Activated naive CD8-positive, alpha-beta T cell treated with anti-CD3 and anti-CD28 coated beads, Interleukin-2, amount 50 U/mL, for 16 hours (primary cell): ENCODE results near the gene HBG1.
"Not testable (repeated sequence)": the region's sequence is repeated elsewhere in the genome, so short reads cannot be mapped to it uniquely, and the experiment has no call there.

Experiments used
- DNase-seq: peaks from one replicate; pipeline ENCODE4 v3.0.0-alpha.2; 2020; ENCODE audit warnings: low read depth, low spot score

The HBG1 gene

DNA sequence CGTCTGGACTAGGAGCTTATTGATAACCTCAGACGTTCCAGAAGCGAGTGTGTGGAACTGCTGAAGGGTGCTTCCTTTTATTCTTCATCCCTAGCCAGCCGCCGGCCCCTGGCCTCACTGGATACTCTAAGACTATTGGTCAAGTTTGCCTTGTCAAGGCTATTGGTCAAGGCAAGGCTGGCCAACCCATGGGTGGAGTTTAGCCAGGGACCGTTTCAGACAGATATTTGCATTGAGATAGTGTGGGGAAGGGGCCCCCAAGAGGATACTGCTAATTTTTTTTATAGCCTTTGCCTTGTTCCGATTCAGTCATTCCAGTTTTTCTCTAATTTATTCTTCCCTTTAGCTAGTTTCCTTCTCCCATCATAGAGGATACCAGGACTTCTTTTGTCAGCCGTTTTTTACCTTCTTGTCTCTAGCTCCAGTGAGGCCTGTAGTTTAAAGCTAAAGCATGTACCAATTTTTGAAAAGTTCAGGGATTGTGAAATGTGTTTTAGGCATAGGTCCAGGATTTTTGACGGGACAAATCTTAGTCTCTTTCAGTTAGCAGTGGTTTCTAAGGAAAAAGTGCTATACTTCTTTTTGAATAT lies at the start of gene HBG1:
Gene HBG1, minus strand, starts transcription at position 51 of the 590 bp plus-strand sequence. CDS start 53 bp downstream, outside the sequence.
- DNase-seq = not testable (repeated sequence)

- no peak for DNase-seq
Measured at GRCh38 chr11:5298451-5298850, 48.8 kb upstream of the HBG1 start.

DNA sequence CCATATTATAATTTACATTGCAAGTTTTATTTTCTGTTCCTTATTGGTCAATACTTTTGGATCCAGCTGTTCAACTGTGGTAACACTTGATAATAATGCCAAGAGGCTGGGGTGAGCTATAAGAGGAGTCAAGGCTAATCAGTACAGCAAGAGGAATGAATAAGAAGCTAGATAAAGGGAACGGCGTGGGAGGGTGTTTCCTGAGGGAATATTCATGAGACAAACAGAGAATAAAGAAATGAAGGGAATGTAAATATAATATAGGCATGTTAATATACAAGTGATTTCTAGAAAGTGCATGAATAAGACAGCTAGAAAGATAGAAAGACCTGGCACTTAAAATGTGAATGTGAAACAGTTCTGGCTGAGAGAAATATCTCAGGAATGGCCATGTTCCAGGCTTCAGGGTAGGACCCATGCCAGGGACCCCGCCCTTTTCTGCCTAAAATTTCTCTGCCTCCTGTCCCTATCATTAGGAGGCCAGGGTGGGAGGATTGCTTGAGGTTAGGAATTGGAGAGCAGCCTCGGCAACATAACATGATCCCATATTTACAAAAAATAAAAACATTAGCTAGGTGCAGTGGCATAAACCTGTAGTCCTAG lies 48.2 kb upstream of the HBG1 start:
- DNase-seq = no peak

GRCh38 chr11:5294342-5294995 lies 44.8 kb upstream of the HBG1 start:
- DNase-seq = not testable (repeated sequence)

GRCh38 chr11:5293028-5293427 lies 43.4 kb upstream of the HBG1 start:
- DNase-seq = no peak

GRCh38 chr11:5291207-5291838 lies 41.7 kb upstream of the HBG1 start:
- no peak for DNase-seq

DNA sequence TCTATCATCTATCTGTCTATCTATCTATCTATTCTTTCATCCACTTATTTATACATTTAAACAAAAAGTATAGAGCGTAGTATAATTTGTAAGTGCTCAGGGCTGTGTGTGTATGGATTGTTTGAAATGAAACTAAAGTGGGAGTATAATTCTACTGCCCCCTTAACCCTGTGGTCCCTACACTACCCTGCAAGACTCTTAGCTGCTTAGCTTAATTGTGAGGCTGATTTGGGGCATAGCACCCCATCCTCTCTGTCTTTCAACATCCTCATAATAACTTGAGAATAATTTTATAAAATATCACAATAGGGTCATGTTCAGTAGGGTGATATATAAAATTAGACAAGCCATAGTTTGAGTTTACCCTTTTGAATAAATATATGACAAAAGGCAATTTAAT lies 40.4 kb upstream of the HBG1 start:
- no peak for DNase-seq

- no peak for DNase-seq
Measured at GRCh38 chr11:5289696-5290095, 40.0 kb upstream of the HBG1 start.

GRCh38 chr11:5288906-5289550 lies 39.4 kb upstream of the HBG1 start:
- DNase-seq = no peak

DNA sequence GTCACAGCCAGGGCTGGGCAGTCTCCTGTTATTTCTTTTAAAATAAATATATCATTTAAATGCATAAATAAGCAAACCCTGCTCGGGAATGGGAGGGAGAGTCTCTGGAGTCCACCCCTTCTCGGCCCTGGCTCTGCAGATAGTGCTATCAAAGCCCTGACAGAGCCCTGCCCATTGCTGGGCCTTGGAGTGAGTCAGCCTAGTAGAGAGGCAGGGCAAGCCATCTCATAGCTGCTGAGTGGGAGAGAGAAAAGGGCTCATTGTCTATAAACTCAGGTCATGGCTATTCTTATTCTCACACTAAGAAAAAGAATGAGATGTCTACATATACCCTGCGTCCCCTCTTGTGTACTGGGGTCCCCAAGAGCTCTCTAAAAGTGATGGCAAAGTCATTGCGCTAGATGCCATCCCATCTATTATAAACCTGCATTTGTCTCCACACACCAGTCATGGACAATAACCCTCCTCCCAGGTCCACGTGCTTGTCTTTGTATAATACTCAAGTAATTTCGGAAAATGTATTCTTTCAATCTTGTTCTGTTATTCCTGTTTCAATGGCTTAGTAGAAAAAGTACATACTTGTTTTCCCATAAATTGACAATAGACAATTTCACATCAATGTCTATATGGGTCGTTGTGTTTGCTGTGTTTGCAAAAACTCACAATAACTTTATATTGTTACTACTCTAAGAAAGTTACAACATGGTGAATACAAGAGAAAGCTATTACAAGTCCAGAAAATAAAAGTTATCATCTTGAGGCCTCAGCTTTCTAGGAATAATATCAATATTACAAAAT lies 38.6 kb upstream of the HBG1 start:
- DNase-seq = no peak

DNA sequence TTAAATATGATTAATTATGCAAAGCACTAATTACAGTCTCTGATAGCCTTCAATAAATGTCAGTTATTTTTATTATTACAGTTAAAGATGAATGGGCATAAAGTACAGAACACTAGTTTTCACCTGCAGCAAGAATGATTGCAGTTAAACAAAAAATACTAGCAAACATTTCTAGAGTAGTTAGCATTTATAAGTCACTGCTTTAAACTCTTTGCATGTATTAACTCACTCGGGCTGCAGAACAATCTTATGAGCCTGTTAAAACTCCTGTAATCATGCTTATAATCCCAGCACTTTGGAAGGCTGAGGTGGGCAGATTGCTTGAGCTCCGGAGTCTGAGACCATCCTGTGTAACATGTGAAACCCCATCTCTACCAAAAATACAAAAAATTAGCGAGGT lies 37.2 kb upstream of the HBG1 start:
- no peak for DNase-seq

DNA sequence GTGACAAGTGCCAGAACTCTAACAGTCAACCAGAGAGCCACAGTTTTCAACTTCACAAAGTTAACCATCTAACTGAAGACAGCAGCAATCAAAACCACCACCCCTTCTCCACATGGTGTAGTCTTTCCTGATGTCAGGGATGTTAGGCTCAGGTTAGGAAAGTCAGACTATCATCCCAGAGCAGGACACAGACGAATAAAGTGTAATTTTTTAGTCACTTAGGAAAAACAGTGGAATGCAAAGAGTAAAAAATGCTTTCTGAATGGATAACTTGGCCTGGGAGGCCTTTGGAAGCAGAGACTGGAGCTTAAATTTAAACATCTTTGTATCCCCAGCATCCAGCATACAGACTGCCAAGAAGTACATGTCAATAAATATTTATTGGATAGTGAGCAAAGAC lies 36.7 kb upstream of the HBG1 start:
- DNase-seq = no peak

DNA sequence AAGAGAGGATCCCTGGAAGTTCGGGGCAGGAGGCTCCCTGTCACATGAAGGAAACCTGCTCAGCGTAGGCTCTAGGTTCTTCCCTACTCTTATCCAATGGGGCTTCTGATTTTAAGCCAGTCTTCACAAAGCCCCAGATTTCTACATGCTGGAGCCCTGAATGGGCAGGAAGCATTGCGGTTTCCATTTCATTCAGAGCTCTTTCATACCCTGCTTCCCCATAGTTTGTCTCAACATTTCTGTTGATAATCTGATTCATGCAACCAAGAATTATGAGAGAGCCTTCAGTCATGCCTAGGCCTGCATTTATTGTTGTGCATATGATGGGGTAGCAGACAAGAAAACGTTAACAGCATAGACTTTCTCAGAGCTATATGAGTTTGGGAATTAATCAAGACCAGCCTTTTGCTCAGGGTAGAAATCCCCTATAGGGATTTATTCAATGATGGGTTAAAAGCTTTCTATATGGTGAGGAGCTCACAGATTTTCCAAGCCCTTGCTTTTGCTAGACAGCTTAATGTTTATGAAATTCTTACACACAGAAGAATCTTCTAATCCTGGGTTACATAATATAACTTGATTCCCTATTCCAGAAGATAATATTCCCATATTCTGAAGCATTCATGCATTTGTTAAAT lies 36.2 kb upstream of the HBG1 start:
- no peak for DNase-seq

DNA sequence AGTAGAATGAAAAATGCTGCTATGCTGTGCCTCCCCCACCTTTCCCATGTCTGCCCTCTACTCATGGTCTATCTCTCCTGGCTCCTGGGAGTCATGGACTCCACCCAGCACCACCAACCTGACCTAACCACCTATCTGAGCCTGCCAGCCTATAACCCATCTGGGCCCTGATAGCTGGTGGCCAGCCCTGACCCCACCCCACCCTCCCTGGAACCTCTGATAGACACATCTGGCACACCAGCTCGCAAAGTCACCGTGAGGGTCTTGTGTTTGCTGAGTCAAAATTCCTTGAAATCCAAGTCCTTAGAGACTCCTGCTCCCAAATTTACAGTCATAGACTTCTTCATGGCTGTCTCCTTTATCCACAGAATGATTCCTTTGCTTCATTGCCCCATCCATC lies 35.0 kb upstream of the HBG1 start:
- DNase-seq = no peak

GRCh38 chr11:5283882-5284281 lies 34.2 kb upstream of the HBG1 start:
- DNase-seq = no peak

GRCh38 chr11:5283086-5283485 lies 33.4 kb upstream of the HBG1 start:
- no peak for DNase-seq

DNA sequence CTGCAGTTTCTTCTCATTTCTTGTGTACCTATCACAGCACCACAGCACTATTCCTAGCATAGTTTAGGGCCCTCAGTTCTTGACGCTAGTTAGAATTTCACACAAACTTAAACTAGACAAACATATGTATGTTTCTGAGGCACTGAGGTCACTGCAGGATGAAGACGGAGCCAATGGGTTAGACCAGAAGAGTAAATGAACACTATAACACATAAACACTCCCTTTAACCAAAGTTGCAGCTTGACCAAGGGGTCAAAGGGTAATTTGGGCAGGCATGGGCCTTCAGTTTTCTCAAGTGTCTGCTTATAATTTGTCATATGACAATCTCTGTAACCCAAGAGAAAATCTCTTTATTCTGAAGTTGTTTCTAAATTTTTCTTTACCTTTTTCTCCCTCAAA lies 33.0 kb upstream of the HBG1 start:
- DNase-seq = no peak

GRCh38 chr11:5281596-5281995 lies 31.9 kb upstream of the HBG1 start:
- DNase-seq = no peak

DNA sequence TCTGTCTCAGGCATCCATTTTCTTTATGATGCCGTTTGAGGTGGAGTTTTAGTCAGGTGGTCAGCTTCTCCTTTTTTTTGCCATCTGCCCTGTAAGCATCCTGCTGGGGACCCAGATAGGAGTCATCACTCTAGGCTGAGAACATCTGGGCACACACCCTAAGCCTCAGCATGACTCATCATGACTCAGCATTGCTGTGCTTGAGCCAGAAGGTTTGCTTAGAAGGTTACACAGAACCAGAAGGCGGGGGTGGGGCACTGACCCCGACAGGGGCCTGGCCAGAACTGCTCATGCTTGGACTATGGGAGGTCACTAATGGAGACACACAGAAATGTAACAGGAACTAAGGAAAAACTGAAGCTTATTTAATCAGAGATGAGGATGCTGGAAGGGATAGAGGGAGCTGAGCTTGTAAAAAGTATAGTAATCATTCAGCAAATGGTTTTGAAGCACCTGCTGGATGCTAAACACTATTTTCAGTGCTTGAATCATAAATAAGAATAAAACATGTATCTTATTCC lies 31.0 kb upstream of the HBG1 start:
- DNase-seq = no peak

DNA sequence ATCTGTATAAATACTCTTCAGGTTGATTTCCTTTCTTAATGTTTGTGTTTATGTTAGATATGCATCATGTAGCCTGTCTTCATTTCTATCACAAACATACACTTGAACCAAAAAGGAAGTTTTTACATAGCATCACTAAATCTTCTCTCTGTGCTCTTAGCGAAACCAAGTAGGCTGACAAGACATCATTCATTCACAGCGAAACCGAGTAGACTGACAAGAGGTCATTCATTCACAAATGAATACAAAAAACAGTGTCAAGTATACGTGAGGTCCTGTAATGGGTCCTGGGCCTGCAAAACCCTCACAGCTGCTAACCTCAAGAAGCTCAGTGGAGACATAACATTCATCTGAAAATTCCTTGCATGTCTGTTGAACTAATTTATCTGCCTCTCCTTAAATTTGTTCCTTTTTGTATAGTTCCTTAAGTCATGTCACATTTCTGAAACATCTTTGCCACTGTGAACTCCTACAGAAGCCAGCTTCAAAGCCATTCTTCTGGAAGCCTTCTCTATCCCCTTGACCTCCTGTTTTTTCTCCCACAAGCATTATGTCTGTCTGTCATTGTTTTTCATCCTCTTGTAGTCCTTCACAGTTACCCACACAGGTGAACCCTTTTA lies 29.9 kb upstream of the HBG1 start:
- no peak for DNase-seq
